IMR-90 (cell line): ENCODE data around the gene C12orf60. TPM values are rescaled to one million over a fixed set of nuclear protein-coding genes. Genes with fewer than 3 reads are reported as not detected.

ENCODE experiments used
- ATAC-seq: fragments of 200-7000 bp; cut with Tn5 transposase; 2 replicates; pipeline ENCODE4 v1.9.1; 2020; ENCODE audit warnings: low read depth, mild to moderate bottlenecking, moderate library complexity
- BruUV-seq: library from RNA; stranded (reverse); fragments of 400-500 nt; replicated peaks from 2 replicates; lab custom pipeline; 2021; lab: Mats Ljungman, UMichigan
- CTCF ChIA-PET: fragments of 300-600 bp; formaldehyde crosslinking; extraction: SDS; loops from one replicate; lab custom pipeline; 2021; ENCODE audit warnings: antibody characterized with exemption; lab: Yijun Ruan, JAX
- POLR2A ChIA-PET: fragments of 300-600 bp; sonication (Branson Sonifier 250); formaldehyde crosslinking; loops from one replicate; lab custom pipeline; 2022; ENCODE audit warnings: antibody characterized with exemption; ENCODE audit not compliant: unreplicated experiment; lab: Charles Lee
- DNase-seq: peaks from one replicate; pipeline ENCODE4 v3.0.0; 2013
- H2AFZ ChIP-seq: replicated peaks from 2 replicates; pipeline ENCODE3; 2013; ENCODE audit warnings: low read length, mild to moderate bottlenecking; ENCODE audit not compliant: poor library complexity
- H2AK5ac ChIP-seq: 2 replicates; pipeline ENCODE4 v1.6.1; 2013; ENCODE audit warnings: low read depth, low read length, inconsistent platforms
- H2AK9ac ChIP-seq: replicated peaks from 2 replicates; pipeline ENCODE3; 2013; ENCODE audit warnings: mild to moderate bottlenecking, low read depth, low read length, moderate library complexity; ENCODE audit not compliant: poor library complexity
- H2BK120ac ChIP-seq: 2 replicates; pipeline ENCODE4 v1.6.1; 2013; ENCODE audit warnings: low read depth, low read length, inconsistent platforms
- H2BK15ac ChIP-seq: 3 replicates; pipeline ENCODE4 v1.6.1; 2013; ENCODE audit warnings: low read depth, low read length, inconsistent platforms
- H2BK20ac ChIP-seq: 2 replicates; pipeline ENCODE4 v1.6.1; 2013; ENCODE audit warnings: low read depth, mild to moderate bottlenecking, inconsistent platforms, low read length, moderate library complexity
- H2BK5ac ChIP-seq: 2 replicates; pipeline ENCODE4 v1.6.1; 2013; ENCODE audit warnings: mild to moderate bottlenecking, low read depth, low read length, inconsistent platforms; ENCODE audit not compliant: poor library complexity, severe bottlenecking
- H3K14ac ChIP-seq: replicated peaks from 2 replicates; pipeline ENCODE4 v1.6.1; 2013; ENCODE audit warnings: low read depth, low read length, inconsistent platforms
- H3K18ac ChIP-seq: 2 replicates; pipeline ENCODE4 v1.6.1; 2013; ENCODE audit warnings: low read depth, low read length, control low read depth
- H3K23ac ChIP-seq: 2 replicates; pipeline ENCODE4 v1.6.1; 2013; ENCODE audit warnings: low read depth, low read length, inconsistent platforms
- H3K27ac ChIP-seq: 2 replicates; pipeline ENCODE4 v1.5.1; 2013; ENCODE audit warnings: mild to moderate bottlenecking, control low read depth, low read length; ENCODE audit not compliant: insufficient read depth
- H3K27me3 ChIP-seq: 2 replicates; pipeline ENCODE4 v1.6.1; 2013; ENCODE audit warnings: low read length; ENCODE audit not compliant: control insufficient read depth, insufficient read depth
- H3K36me3 ChIP-seq: 2 replicates; pipeline ENCODE4 v1.6.1; 2013; ENCODE audit warnings: low read length, mixed read lengths; ENCODE audit not compliant: control insufficient read depth, insufficient read depth
- H3K4ac ChIP-seq: 2 replicates; pipeline ENCODE4 v1.6.1; 2013; ENCODE audit warnings: low read depth, low read length, inconsistent platforms
- H3K4me1 ChIP-seq: 2 replicates; pipeline ENCODE4 v1.6.1; 2013; ENCODE audit warnings: low read length, mixed read lengths; ENCODE audit not compliant: control insufficient read depth, insufficient read depth
- H3K4me2 ChIP-seq: 2 replicates; pipeline ENCODE4 v1.6.1; 2013; ENCODE audit warnings: low read depth, mild to moderate bottlenecking, control low read depth, low read length, moderate library complexity
- H3K4me3 ChIP-seq: 2 replicates; pipeline ENCODE4 v1.5.1; 2013; ENCODE audit warnings: low read depth, mild to moderate bottlenecking, control low read depth, low read length, moderate library complexity; ENCODE audit not compliant: insufficient read depth
- H3K56ac ChIP-seq: 2 replicates; pipeline ENCODE4 v1.6.1; 2013; ENCODE audit warnings: low read length, inconsistent platforms; ENCODE audit not compliant: insufficient read depth; ENCODE audit errors: extremely low read depth
- H3K79me1 ChIP-seq, 2 experiments: 2 replicates each; pipeline ENCODE4 v1.6.1; 2013; ENCODE audit warnings: low read length in 2 of 2, inconsistent platforms in 1 of 2, low read depth in 1 of 2
- H3K9ac ChIP-seq: 2 replicates; pipeline ENCODE4 v1.6.1; 2013; ENCODE audit warnings: low read depth, low read length, control low read depth
- H3K9me1 ChIP-seq: 2 replicates; pipeline ENCODE4 v1.6.1; 2013; ENCODE audit warnings: low read length, inconsistent platforms; ENCODE audit not compliant: insufficient read depth
- H3K9me3 ChIP-seq: 2 replicates; pipeline ENCODE4 v1.6.1; 2013; ENCODE audit warnings: low read length; ENCODE audit not compliant: control insufficient read depth, insufficient read depth
- H4K20me1 ChIP-seq: 2 replicates; pipeline ENCODE4 v1.6.1; 2013; ENCODE audit warnings: low read length, inconsistent platforms; ENCODE audit not compliant: insufficient read depth
- H4K5ac ChIP-seq: 2 replicates; pipeline ENCODE4 v1.6.1; 2013; ENCODE audit warnings: mild to moderate bottlenecking, low read depth, low read length, control low read depth
- H4K8ac ChIP-seq, 2 experiments: 2 replicates each; pipeline ENCODE4 v1.6.1; 2013; ENCODE audit warnings: low read depth in 2 of 2, low read length in 2 of 2, control low read depth in 1 of 2, inconsistent platforms in 1 of 2
- H4K91ac ChIP-seq: 2 replicates; pipeline ENCODE4 v1.6.1; 2013; ENCODE audit warnings: low read depth, low read length, inconsistent platforms; ENCODE audit not compliant: insufficient read depth
- BHLHE40 ChIP-seq: fragments of 150-350 bp; IDR thresholded peaks from 2 replicates; pipeline ENCODE4 v1.6.1; 2016; ENCODE audit warnings: mild to moderate bottlenecking, low read depth, low read length
- CEBPB ChIP-seq: IDR thresholded peaks from 2 replicates; pipeline ENCODE4 v1.6.1; 2012; ENCODE audit warnings: low read depth, low read length, improper control_type of control experiment
- CHD1 ChIP-seq: IDR thresholded peaks from 2 replicates; pipeline ENCODE4 v1.6.1; 2012; ENCODE audit warnings: low read depth, low read length, improper control_type of control experiment
- CTCF ChIP-seq: conservative IDR thresholded peaks from 2 replicates; pipeline ENCODE4 v1.5.1; 2012; ENCODE audit warnings: mild to moderate bottlenecking, low read depth, low read length, improper control_type of control experiment
- ELK1 ChIP-seq: fragments of 150-350 bp; IDR thresholded peaks from 2 replicates; pipeline ENCODE4 v1.6.1; 2016; ENCODE audit warnings: low read depth, mild to moderate bottlenecking, low read length, moderate library complexity, borderline replicate concordance
- FOS ChIP-seq: fragments of 150-350 bp; IDR thresholded peaks from 2 replicates; pipeline ENCODE4 v1.6.1; 2016; ENCODE audit warnings: low read depth, low read length
- MAFK ChIP-seq: IDR thresholded peaks from 2 replicates; pipeline ENCODE4 v1.6.1; 2012; ENCODE audit warnings: low read depth, low read length, improper control_type of control experiment
- MAZ ChIP-seq: IDR thresholded peaks from 2 replicates; pipeline ENCODE4 v1.6.1; 2012; ENCODE audit warnings: low read depth, mild to moderate bottlenecking, low read length, improper control_type of control experiment, moderate library complexity, borderline replicate concordance
- MXI1 ChIP-seq: IDR thresholded peaks from 2 replicates; pipeline ENCODE4 v1.6.1; 2012; ENCODE audit warnings: low read depth, mild to moderate bottlenecking, low read length, moderate library complexity, borderline replicate concordance
- NFE2L2 ChIP-seq: fragments of 150-350 bp; IDR thresholded peaks from 2 replicates; pipeline ENCODE4 v1.6.1; 2016; ENCODE audit warnings: low read depth, mild to moderate bottlenecking, low read length
- POLR2A ChIP-seq: IDR thresholded peaks from 2 replicates; pipeline ENCODE4 v1.6.1; 2012; ENCODE audit warnings: mild to moderate bottlenecking, low read depth, low read length
- RAD21 ChIP-seq: IDR thresholded peaks from 2 replicates; pipeline ENCODE4 v1.6.1; 2012; ENCODE audit warnings: low read length, improper control_type of control experiment
- RFX5 ChIP-seq: IDR thresholded peaks from 2 replicates; pipeline ENCODE4 v1.8.0; 2012; ENCODE audit warnings: low read depth, mild to moderate bottlenecking, low read length, moderate library complexity
- USF2 ChIP-seq: fragments of 150-350 bp; IDR thresholded peaks from 2 replicates; pipeline ENCODE4 v1.6.1; 2017; ENCODE audit warnings: mild to moderate bottlenecking, antibody characterized with exemption, low read length, low read depth
- dilution Hi-C: fragments of 300-500 bp; cut with HindIII; formaldehyde crosslinking; loops from one replicate; pipeline ENCODE4 v1.14.3; 2018; ENCODE audit warnings: low sequenced_read_pairs; ENCODE audit not compliant: unreplicated experiment
- in situ Hi-C: fragments of 300-500 bp; cut with MboI; formaldehyde crosslinking; loops from 3 replicates; pipeline ENCODE4 v1.14.3; 2019; ENCODE audit warnings: low sequenced_read_pairs, inconsistent platforms, mixed read lengths
- intact Hi-C: fragments of 100-400 bp; cut with micrococcal nuclease; formaldehyde crosslinking; loops from 2 replicates; pipeline ENCODE4 v1.10.0; 2022
- polyA plus RNA-seq, 3 experiments: library from polyadenylated mRNA; depleted of rRNA; stranded (reverse); fragments of >200 nt; gene quantifications; 2 replicates each; pipeline ENCODE4 v1.2.3, GENCODE V29; 2012; ENCODE audit warnings: low replicate concordance in 1 of 3
- total RNA-seq: library from RNA; depleted of rRNA; stranded (reverse); fragments of >200 nt; gene quantifications from 2 replicates; pipeline ENCODE4 v1.2.3, GENCODE V29; 2012

The C12orf60 gene
- total and polyA plus RNA-seq, 2 of the 4 experiments (the other 2 are of a cell fraction), result 1.1 TPM

- DNase-seq, result peak; percentile 35
- Histone ChIP-seq H2AK9ac (no peak overlapping the region), H2BK15ac (no peak overlapping the region), H4K8ac (no peak overlapping the region), H4K91ac (no peak overlapping the region), H3K18ac (no peak overlapping the region), H3K36me3 (no peaks in the 10 kb centered on the region), H2AFZ (no peak overlapping the region), H3K9me3 (no peaks in the 10 kb centered on the region), H3K14ac (no peak overlapping the region), H3K56ac (no peak overlapping the region), H3K23ac (peak overlapping the region; percentile 54; the same call in 1 of the 2 replicates), H3K4me2 (no peak overlapping the region), H3K27me3 (no peaks in the 10 kb centered on the region), H4K20me1 (no peaks in the 10 kb centered on the region), H3K27ac (no peak overlapping the region), H2BK5ac (no peak overlapping the region), H3K4me3 (no peak overlapping the region), H3K79me1 (no peaks in the 10 kb centered on the region), H2BK20ac (no peak overlapping the region), H3K9me1 (0 out of 2 replicates have a peak, but pooled peaks cover 3% of the 10 kb centered on the region), H3K4me1 (no peaks in the 10 kb centered on the region), H2AK5ac (no peak overlapping the region), H3K4ac (no peak overlapping the region), H2BK120ac (no peak overlapping the region), H3K9ac (no peak overlapping the region), H4K5ac (no peak overlapping the region)
- CTCF ChIA-PET, result interaction anchor here (1.6 kb wide), 1 partner anchor 14 kb away, joined by 7 read pairs; no protein-coding TSS in a partner anchor
- ATAC-seq, result peak; percentile 57
- BruUV-seq, result no TSS peak
- intact Hi-C loops (no loop called here), dilution Hi-C loops (no loop called here), in situ Hi-C loops (no loop called here)
- POLR2A ChIA-PET, result no interaction called here
- TF ChIP-seq CTCF (no peak), CHD1 (no peak), MXI1 (no peak), BHLHE40 (no peak), RFX5 (no peak), POLR2A (no peak), RAD21 (no peak), FOS (no peak), MAZ (no peak), ELK1 (no peak), MAFK (no peak), NFE2L2 (no peak), CEBPB (no peak), USF2 (no peak)
Observed at GRCh38 chr12:14825256-14825655, 21.8 kb downstream of the C12orf60 start.
